SU-DHL-6 (cell line): ENCODE data around the gene ENO1.
A peak's percentile ranks its signal among the peaks of the same experiment; 100 is the strongest.

ENCODE experiments used
- H2AFZ ChIP-seq: fragments of 200-600 bp; sonication (generic); 2 replicates; pipeline ENCODE4 v1.6.1; 2014; ENCODE audit warnings: low read depth, mild to moderate bottlenecking, moderate library complexity, mixed read lengths, antibody characterized with exemption, low read length; ENCODE audit not compliant: severe bottlenecking
- H3F3A ChIP-seq: fragments of 200-600 bp; shearing (Covaris generic); 2 replicates; pipeline ENCODE4 v1.6.0; 2016; ENCODE audit warnings: antibody characterized with exemption, mild to moderate bottlenecking; ENCODE audit not compliant: insufficient read depth
- H3K27ac ChIP-seq: fragments of 200-600 bp; sonication (generic); 2 replicates; pipeline ENCODE4 v1.5.1; 2016; ENCODE audit warnings: low read depth, mild to moderate bottlenecking, low read length, moderate library complexity, mixed read lengths
- H3K27me3 ChIP-seq: fragments of 200-600 bp; sonication (generic), shearing (Covaris generic); 2 replicates; pipeline ENCODE4 v1.6.0; 2014; ENCODE audit warnings: mild to moderate bottlenecking, low read length
- H3K36me3 ChIP-seq: fragments of 200-600 bp; sonication (generic); 2 replicates; pipeline ENCODE4 v1.6.1; 2014; ENCODE audit warnings: mild to moderate bottlenecking, low read length, mixed read lengths
- H3K4me2 ChIP-seq: fragments of 300-600, 200-600 bp; shearing (Covaris generic), sonication (generic); 2 replicates; pipeline ENCODE4 v1.6.0; 2014; ENCODE audit warnings: low read length, low read depth, mild to moderate bottlenecking; ENCODE audit not compliant: poor library complexity, severe bottlenecking
- H3K4me3 ChIP-seq: fragments of 200-600 bp; sonication (generic); 2 replicates; pipeline ENCODE4 v1.5.1; 2014; ENCODE audit warnings: antibody characterized with exemption, low read length, mild to moderate bottlenecking, mixed read lengths; ENCODE audit not compliant: insufficient read depth, poor library complexity, severe bottlenecking
- H3K79me2 ChIP-seq: fragments of 200-600 bp; sonication (generic); 2 replicates; pipeline ENCODE4 v1.6.1; 2014; ENCODE audit warnings: mild to moderate bottlenecking, low read length, moderate library complexity; ENCODE audit not compliant: insufficient read depth
- H3K9ac ChIP-seq: fragments of 200-600 bp; sonication (generic); 2 replicates; pipeline ENCODE4 v1.7.0; 2014; ENCODE audit warnings: mild to moderate bottlenecking, low read length
- H3K9me2 ChIP-seq: fragments of 200-600 bp; sonication (generic); replicated peaks from 2 replicates; pipeline ENCODE4 v1.6.1; 2014; ENCODE audit warnings: low read length; ENCODE audit not compliant: insufficient read depth
- H3K9me3 ChIP-seq: fragments of 200-600 bp; sonication (generic); 2 replicates; pipeline ENCODE4 v1.6.1; 2014; ENCODE audit warnings: low read length, mixed read lengths; ENCODE audit not compliant: insufficient read depth
- H4K20me1 ChIP-seq: fragments of 200-600 bp; sonication (generic); 2 replicates; pipeline ENCODE4 v1.6.1; 2014; ENCODE audit warnings: low read depth, mild to moderate bottlenecking, antibody characterized with exemption, low read length, moderate library complexity, mixed read lengths
- CTCF ChIP-seq: fragments of 200-600 bp; sonication (generic); IDR thresholded peaks from one replicate; pipeline ENCODE4 v1.5.1; 2017; ENCODE audit warnings: antibody characterized with exemption, mild to moderate bottlenecking, low read length, moderate library complexity; ENCODE audit not compliant: insufficient read depth, poor library complexity, severe bottlenecking
- EZH2phosphoT487 ChIP-seq: fragments of 200-600 bp; sonication (generic), shearing (Covaris generic); conservative IDR thresholded peaks from 2 replicates; pipeline ENCODE4 v1.6.1; 2018; ENCODE audit warnings: mild to moderate bottlenecking, antibody characterized with exemption, low read length, moderate library complexity, mixed read lengths

The ENO1 gene

GRCh38 chr1:8874230-8875201 is 4.0 kb downstream of the ENO1 start:
- Histone ChIP-seq H3K36me3 (peaks cover 65% of the 10 kb centered on the region), H3F3A (peaks cover 39% of the 10 kb centered on the region), H3K79me2 (peaks cover 84% of the 10 kb centered on the region), H4K20me1 (peaks cover 68% of the 10 kb centered on the region), H3K9me2 (no peaks in the 10 kb centered on the region), H3K9me3 (no peaks in the 10 kb centered on the region), H3K27ac (no peak overlapping the region), H3K4me2 (peak overlapping the region; percentile 87), H3K4me3 (no peak overlapping the region), H3K9ac (no peak overlapping the region), H2AFZ (no peak overlapping the region), H3K27me3 (no peaks in the 10 kb centered on the region)
- TF ChIP-seq EZH2phosphoT487 (no peak), CTCF (no peak)

DNA sequence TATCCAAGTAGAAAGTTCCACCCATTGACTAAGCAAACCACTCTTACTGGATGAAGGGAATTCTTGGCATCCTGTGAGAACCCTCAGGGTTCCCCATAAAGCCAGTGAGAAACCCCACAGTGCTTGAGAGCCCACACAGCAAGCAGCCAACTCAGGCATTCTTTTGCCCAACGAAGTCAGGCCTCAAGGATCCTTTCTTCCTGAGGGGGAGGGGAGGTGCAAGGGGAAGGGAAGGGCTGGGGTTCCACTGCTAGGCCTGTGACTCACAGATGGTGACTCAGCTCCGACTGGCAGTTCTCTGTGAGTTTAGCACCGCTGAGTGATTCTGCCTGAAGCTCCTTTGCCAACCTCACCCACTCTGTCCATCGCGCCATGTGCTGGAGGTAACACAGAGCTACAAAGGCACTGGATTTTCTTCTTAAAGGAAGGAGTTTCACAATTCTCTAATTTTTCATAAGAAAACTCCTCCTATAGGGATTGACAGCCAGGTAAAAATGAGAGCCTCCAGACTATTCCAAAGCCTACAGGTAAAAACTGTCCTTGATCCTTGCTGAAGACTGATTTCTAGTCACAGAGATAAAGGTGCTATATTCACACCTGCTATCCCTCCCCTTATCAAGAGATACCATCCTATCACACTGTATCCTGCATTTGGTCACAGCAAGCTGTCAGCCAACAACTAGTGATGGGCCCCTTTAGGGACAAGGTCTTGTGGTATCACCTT is 4.8 kb downstream of the ENO1 start:
- Histone ChIP-seq H3K36me3 (peaks cover 71% of the 10 kb centered on the region), H3K4me2 (no peak overlapping the region), H2AFZ (no peak overlapping the region), H3K9ac (no peak overlapping the region), H3K79me2 (peaks cover 88% of the 10 kb centered on the region), H3F3A (peaks cover 42% of the 10 kb centered on the region), H3K4me3 (no peak overlapping the region), H4K20me1 (peaks cover 73% of the 10 kb centered on the region), H3K9me3 (no peaks in the 10 kb centered on the region), H3K27ac (no peak overlapping the region), H3K9me2 (no peaks in the 10 kb centered on the region), H3K27me3 (no peaks in the 10 kb centered on the region)
- TF ChIP-seq EZH2phosphoT487 = no peak
- TF ChIP-seq CTCF = no peak

DNA sequence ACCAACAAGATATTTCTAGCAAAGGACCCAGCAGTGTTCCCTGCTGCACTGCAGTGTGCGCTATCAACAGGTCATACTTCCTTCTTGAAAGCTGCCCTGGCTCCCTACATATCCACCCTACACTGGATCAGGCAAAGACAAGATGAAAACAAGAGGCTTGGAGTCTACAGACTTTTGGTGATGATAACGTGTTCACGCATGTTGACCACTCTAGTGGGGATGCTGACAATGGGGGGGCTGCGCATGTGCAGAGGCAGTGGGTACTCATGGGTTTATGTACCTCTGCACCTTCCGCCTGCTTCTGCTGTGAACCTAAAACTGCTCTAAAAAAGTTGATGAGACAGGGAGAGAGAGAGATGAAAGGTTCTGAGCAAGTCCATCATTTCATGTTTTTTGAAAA is 5.5 kb downstream of the ENO1 start:
- H3K9ac ChIP-seq = no peak overlapping the region
- no peak overlapping the region for H2AFZ ChIP-seq
- no peaks in the 10 kb centered on the region for H3K27me3 ChIP-seq
- H3K9me3 ChIP-seq = no peaks in the 10 kb centered on the region
- no peak overlapping the region for H3K4me2 ChIP-seq
- peaks cover 75% of the 10 kb centered on the region for H3K36me3 ChIP-seq
- peaks cover 82% of the 10 kb centered on the region for H3K79me2 ChIP-seq
- peaks cover 46% of the 10 kb centered on the region for H3F3A ChIP-seq
- TF ChIP-seq CTCF = no peak
- TF ChIP-seq EZH2phosphoT487 = no peak
- no peak overlapping the region for H3K27ac ChIP-seq
- H3K4me3 ChIP-seq = no peak overlapping the region
- H4K20me1 ChIP-seq = peaks cover 73% of the 10 kb centered on the region
- no peaks in the 10 kb centered on the region for H3K9me2 ChIP-seq
